Tibial nerve (tissue), 3 donors: ENCODE results near the gene SPTLC2.

Experiments
- CTCF ChIP-seq, 5 experiments: fragments of 200-600 bp in 3 of 5; fragments of 450-650 bp in 2 of 5; sonication (generic) in 3 of 5; IDR thresholded peaks; one replicate each; pipeline ENCODE4 v1.5.1; 2016 to 2019; ENCODE audit warnings: antibody characterized with exemption in 5 of 5, mild to moderate bottlenecking in 3 of 5, moderate library complexity in 2 of 5
- POLR2A ChIP-seq, 2 donors: fragments of 450-650 bp; IDR thresholded peaks; one replicate each; pipeline ENCODE4 v1.6.1; 2017; ENCODE audit warnings: antibody characterized with exemption in 2 of 2, mild to moderate bottlenecking in 2 of 2, moderate library complexity in 2 of 2

- TF ChIP-seq CTCF (IDR thresholded peaks at IDR 0.05) (peak in 2 of 5 experiments; percentile 17 to 22), POLR2A (IDR thresholded peaks at IDR 0.05) (peak; percentile 56 to 90)
These were observed 158.8 kb downstream of the SPTLC2 start, which contains the start of the genes AHSA1 and VIPAS39 for GRCh38 chr14:77457522-77458248.
